ENCODE data around the gene HCLS1. TPM values are rescaled to one million over a fixed set of nuclear protein-coding genes. Genes with fewer than 3 reads are reported as not detected.

The HCLS1 gene
- total RNA-seq, 4 donors from 2014 or later = 21.8 to 68.1 (median 28.9) TPM

DNA sequence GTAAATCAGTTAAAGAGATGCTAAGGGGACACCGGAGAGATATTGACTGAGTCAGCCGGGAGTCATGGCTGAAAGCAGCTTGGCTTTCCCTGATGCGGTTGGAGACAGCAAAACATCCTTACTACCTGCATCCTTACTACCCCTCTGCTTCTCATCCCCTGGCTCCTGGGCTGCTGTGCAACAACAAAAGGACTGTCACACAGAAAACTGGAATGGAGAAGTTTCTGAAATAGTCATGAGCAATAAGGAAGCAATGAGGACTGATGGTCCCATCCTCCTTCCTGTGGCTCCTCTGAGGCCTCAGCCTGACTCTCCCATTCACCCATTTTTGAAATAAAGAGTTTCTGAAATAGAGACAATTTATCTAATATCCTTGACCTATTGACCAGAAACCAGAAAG, 1.1 kb downstream of the HCLS1 start:
- Histone ChIP-seq H3K9me3 (no peaks in the 10 kb centered on the region), H3K27me3 (no peaks in the 10 kb centered on the region), H3K36me3 (peaks cover 4 to 24% of the 10 kb centered on the region in 2 donors), H3K4me1 (no peaks in the 10 kb centered on the region), H3K27ac (no peak overlapping the region), H3K4me3 (peak overlapping the region in 1 of 2 donors; percentile 32)
- 100% methylated on average over 2 of the region's 3 CpGs; no CpG with 5 or more reads in 1 of the 2 donors for WGBS, 2 donors (ENCODE audit: low coverage in 1 of 2)
- no peak for TF ChIP-seq POLR2AphosphoS5 (IDR thresholded peaks at IDR 0.05)
- TF ChIP-seq, protein P1, sequence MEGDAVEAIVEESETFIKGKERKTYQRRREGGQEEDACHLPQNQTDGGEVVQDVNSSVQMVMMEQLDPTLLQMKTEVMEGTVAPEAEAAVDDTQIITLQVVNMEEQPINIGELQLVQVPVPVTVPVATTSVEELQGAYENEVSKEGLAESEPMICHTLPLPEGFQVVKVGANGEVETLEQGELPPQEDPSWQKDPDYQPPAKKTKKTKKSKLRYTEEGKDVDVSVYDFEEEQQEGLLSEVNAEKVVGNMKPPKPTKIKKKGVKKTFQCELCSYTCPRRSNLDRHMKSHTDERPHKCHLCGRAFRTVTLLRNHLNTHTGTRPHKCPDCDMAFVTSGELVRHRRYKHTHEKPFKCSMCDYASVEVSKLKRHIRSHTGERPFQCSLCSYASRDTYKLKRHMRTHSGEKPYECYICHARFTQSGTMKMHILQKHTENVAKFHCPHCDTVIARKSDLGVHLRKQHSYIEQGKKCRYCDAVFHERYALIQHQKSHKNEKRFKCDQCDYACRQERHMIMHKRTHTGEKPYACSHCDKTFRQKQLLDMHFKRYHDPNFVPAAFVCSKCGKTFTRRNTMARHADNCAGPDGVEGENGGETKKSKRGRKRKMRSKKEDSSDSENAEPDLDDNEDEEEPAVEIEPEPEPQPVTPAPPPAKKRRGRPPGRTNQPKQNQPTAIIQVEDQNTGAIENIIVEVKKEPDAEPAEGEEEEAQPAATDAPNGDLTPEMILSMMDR (IDR thresholded peaks at IDR 0.05) = no peak
- TF ChIP-seq EP300 (IDR thresholded peaks at IDR 0.05) = no peak
- no peak for TF ChIP-seq POLR2A (IDR thresholded peaks at IDR 0.05)
- ATAC-seq = no peak

DNA sequence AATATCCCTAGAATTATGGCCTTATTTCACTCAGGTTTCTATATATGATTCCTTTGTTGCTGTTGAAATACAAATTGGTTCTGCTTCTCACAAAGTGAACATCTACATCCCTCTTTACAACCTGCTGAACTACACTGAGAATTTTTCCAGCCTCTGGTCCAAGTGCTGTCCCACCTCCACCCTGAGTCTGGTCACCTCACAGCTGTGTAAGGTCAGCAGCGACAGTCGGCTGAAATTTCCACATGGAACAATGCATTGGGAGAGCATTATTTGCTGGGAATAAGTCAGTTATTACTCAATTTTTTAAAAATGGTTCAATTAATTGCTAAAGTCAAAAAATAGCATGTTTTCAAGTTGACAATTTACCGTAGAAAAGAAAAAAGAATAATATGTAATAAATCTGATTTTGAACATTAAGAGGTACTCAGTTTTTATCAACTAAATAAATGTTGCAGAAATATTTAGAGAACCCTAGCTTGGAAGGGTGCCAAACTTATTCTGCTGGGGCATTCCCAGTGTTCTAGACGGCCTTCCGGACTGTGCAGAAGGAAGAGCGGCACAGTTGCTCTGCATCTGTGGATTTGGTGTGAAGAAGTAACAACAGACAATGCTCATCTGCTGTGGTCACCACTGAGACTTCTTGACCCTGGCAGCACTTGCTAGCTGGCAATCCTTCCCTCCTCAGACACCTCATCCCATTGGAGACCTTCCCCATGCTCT, 1.8 kb downstream of the HCLS1 start:
- ATAC-seq = no peak
- peak overlapping the region in 1 of 2 donors; percentile 21 for H3K4me3 ChIP-seq
- TF ChIP-seq POLR2AphosphoS5 (IDR thresholded peaks at IDR 0.05) (no peak), EP300 (IDR thresholded peaks at IDR 0.05) (no peak), POLR2A (IDR thresholded peaks at IDR 0.05) (no peak)
- TF ChIP-seq, protein P1 (IDR thresholded peaks at IDR 0.05) = no peak
- no peak overlapping the region for H3K27ac ChIP-seq
- no peaks in the 10 kb centered on the region for H3K4me1 ChIP-seq
- peaks cover 4 to 16% of the 10 kb centered on the region in 2 donors for H3K36me3 ChIP-seq
- 69 to 75% methylated on average over 6 of the region's 6 CpGs for WGBS, 2 donors (ENCODE audit: low coverage in 1 of 2)
- H3K9me3 ChIP-seq = no peaks in the 10 kb centered on the region
- H3K27me3 ChIP-seq = no peaks in the 10 kb centered on the region

GRCh38 chr3:121654493-121655385, 6.0 kb downstream of the HCLS1 start:
- Histone ChIP-seq H3K27me3 (no peaks in the 10 kb centered on the region), H3K9me3 (no peaks in the 10 kb centered on the region), H3K4me3 (no peak overlapping the region), H3K4me1 (no peaks in the 10 kb centered on the region), H3K27ac (no peak overlapping the region), H3K36me3 (no peaks in the 10 kb centered on the region)
- TF ChIP-seq, protein P1 (IDR thresholded peaks at IDR 0.05) = no peak
- no peak for TF ChIP-seq POLR2AphosphoS5 (IDR thresholded peaks at IDR 0.05)
- TF ChIP-seq POLR2A (IDR thresholded peaks at IDR 0.05) = no peak
- no peak for TF ChIP-seq EP300 (IDR thresholded peaks at IDR 0.05)
- 61 to 70% methylated on average over 2 to 6 of the region's 6 CpGs for WGBS, 2 donors (ENCODE audit: low coverage in 1 of 2)
- no peak for ATAC-seq

DNA sequence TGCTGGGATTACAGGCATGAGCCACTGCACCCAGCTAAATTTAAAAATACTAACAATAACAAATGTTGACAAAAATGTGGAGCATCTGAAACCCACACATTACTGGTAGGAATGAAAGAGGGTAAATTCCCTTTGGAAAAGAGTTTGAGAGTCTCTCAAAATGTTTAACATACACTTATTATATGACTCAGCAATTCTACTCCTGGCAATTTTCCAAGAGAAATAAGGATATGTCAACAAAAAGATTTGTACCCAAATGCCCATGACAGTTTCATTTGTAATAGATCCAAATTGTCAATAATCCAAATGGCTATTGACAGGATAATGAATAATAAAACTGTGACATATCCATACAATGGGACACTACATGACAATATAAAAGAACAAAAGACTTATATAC, 9.0 kb downstream of the HCLS1 start:
- ATAC-seq = no peak
- Histone ChIP-seq H3K4me1 (peaks cover 0 to 22% (median 11%) of the 10 kb centered on the region in 3 donors), H3K4me3 (no peak overlapping the region), H3K9me3 (no peaks in the 10 kb centered on the region), H3K27me3 (no peaks in the 10 kb centered on the region), H3K27ac (no peak overlapping the region), H3K36me3 (no peaks in the 10 kb centered on the region)
- TF ChIP-seq EP300 (IDR thresholded peaks at IDR 0.05) = no peak
- TF ChIP-seq, protein P1 (IDR thresholded peaks at IDR 0.05) = no peak
- TF ChIP-seq POLR2A (IDR thresholded peaks at IDR 0.05) = no peak
- TF ChIP-seq POLR2AphosphoS5 (IDR thresholded peaks at IDR 0.05) = no peak

Measured in gastroesophageal sphincter (tissue), 4 donors.